GM18498 (cell line): ENCODE measurements around the gene RBM47.
"Not testable (repeated sequence)": the region's sequence is repeated elsewhere in the genome, so short reads cannot be mapped to it uniquely, and the experiment has no call there.

Experiments
- ATAC-seq: cut with Tn5 transposase; IDR thresholded peaks from one replicate; pipeline ENCODE4 v1.9.1; 2021; ENCODE audit warnings: mild to moderate bottlenecking, moderate library complexity; ENCODE audit not compliant: unreplicated experiment

Gene RBM47

DNA sequence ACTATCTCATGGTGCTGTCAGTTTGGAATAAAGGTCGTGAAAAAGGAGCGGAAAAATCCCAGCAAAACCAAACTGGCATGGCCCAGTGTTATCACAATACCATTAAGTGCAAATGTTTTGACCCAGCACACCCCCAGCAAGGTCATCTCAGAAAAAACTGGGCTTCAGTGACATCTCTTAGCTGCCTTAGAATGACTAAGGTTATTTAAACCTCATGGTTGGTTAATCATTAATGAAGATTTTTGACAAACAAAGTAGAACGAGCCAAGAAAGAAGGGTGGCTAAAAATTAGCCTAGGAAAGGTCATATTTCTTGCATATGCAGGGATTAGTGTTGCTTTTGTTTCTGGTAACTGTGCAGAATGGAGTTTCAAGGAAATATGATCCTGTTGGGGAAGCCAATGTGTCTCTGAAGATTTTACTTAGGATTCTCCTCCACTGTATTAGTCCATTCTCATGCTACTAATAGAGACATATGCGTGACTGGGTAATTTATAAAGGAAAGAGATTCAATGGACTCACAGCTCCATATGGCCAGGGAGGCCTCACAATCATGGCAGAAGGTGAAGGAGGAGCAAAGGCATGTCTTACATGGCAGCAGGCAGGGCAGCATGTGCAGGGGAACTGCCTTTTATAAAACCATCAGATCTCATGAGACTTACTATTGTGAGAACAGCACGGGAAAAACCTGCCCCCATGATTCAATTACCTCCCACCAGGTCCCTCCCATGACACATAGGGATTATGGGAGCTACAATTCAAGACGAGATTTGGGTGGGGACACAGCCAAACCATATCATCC, 211.0 kb downstream of the RBM47 start:
- ATAC-seq = peak; percentile 44

DNA sequence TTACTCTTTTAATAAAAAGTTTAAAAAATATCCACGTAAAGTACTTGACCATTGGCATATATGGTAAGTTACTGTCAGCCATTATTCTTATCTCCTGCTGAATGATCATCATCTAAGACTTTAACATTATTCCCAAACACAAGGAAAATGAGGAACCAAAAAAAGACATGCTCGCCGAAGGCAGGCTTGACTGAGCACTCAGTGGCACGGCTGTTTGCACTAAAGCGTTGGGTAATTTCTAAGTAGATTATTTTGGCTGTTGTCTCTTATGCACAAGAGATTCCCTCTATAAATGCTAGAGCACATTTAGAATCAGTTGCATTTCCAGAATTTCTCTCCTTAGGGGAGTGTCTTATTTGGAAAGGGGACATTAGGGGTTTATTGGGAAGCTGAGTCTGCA, 211.7 kb downstream of the RBM47 start:
- ATAC-seq = no peak

DNA sequence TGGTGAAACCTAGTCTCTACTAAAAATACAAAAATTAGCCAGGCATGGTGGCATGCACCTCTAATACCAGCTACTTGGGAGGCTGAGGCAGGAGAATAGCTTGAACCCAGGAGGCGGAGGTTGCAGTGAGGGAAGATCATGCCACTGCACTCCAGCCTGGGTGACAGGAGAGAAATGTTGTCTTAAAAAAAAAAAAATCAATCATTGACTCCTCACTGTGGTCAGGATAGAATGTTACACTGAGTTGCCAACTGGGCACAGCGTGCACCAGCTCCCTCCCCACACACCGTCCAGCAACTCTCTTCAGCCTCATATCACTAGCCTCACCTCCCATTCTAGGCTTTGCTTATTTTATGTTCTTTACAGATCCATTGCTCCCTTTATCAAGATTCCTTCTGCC, 215.0 kb downstream of the RBM47 start:
- no peak for ATAC-seq

DNA sequence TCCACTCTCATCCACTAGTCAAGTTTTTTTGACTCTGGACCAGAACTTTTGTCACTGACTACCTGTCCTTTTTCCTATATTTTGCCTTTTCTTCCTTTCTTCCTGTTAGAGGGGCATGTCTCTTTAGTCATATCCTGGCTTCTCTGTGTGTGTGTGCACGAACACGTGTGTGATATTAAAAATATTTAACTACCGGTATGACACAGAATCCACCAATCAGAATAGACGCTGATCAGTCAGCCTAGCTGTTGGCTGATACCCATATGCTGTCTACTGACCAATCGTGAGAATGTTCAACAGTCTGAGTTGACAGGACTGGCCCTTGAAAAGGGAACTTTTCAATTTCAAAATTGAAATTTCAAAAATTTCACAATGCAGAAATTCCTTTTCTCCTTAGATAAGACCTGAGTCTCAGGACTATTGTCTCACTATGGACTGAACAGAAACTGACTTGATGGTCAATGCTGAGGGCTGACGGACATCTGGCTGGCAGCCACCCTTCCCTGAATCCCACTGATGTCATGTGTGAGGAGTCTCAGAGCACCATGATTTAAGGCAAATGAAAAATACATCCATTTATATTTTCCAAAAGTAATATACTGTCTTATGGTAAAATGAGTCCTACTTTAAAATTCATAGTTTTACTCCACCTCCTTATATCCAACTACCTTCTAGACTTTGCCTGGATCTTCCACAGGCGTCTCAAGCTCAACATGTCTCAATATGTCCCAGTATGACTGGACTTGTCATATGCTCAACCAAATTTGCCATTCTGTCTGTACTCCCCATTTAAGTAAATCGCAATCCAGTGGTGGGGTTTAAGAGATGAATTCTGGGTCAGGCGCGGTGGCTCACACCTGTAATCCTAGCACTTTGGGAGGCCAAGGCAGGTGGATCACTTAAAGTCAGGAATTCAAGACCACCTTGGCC, 216.5 kb downstream of the RBM47 start:
- no peak for ATAC-seq

DNA sequence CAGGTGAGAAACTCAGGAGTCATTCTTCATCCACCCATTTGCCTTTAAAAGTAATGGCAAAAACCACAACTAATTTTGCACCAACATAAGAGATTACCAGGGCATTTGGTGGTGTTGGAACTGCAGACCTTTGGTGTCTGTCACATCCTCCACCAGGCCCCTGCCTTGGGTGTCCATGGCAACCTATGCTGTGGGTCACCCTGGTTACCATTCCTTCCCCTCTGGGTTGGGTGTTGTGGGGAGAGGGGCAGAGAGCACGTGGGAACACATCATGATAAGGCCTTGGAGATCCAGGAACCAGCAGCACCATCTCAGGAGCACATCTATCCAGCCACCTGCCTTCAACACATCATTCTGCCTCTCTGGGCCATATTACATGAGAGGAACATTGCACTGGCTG, 217.3 kb downstream of the RBM47 start:
- ATAC-seq = no peak

DNA sequence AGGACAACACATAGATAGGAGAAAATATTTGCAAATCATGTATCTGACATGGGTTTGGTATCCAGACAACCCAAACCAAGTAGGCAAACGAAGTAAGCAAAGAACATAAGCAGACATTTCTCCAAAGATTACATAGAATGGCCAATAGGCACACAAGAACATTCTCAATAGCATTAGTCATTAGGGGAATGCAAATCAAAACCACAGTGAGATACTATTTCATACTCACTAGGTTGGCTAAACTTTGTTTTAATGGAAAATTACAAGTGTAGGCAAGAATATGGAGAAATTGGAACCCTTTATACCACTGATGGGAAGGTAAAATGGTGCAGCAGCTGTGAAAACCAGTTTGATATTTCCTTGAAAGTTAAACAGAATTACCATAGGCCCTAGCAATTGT, 219.8 kb downstream of the RBM47 start:
- no peak for ATAC-seq

DNA sequence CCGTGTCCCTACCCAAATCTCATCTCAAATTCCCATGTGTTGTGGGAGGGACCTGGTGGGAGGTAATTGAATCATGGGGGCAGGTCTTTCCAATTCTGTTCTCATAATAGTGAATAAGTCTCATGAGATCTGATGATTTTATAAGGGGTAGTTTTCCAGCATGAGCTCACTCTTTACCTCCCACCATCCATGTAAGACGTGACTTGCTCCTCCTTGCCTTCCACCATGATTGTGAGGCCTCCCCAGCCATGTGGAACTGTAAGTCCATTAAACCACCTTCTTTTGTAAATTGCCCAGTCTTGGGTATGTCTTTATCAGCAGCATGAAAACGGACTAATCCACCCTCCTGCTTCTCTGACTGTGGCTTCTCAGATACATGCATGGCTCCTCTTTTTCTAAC, 222.2 kb downstream of the RBM47 start:
- not testable (repeated sequence) for ATAC-seq

DNA sequence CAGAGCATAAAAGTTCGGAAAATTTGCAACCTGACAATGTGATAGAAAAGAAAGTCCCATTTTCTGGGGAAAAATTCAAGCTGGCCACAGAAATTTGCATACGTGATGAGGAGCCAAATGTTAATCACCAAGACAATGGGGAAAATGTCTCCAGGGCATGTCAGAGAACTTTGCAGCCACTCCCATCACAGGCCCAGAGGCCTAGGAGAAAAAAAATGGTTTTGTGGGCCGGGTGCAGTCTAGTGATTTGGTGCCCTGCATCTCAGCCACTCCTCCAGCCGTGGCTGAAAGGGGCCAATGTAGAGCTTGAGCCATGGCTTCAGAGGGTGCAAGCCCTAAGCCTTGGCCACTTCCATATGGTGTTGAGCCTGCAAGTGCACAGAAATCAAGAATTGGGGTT, 223.3 kb downstream of the RBM47 start:
- no peak for ATAC-seq

DNA sequence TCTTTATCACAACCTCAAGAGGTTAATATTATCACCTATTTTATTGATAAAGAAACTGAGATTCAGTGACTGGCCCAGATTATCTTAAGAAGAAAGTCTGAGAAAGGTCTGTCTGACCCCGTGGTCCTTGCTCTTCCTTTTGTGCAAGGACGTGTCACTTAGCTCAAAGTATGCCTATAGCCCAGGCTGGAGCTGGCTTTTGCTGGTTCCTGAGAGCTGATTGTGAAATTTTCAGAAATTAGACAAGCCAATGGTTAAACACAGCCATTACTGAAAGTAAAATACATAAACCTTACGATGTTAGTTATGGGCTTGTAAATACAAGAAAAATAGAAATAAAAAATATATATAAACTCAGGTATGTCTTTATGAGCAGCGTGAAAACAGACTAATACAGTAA, 224.5 kb downstream of the RBM47 start:
- ATAC-seq = no peak

DNA sequence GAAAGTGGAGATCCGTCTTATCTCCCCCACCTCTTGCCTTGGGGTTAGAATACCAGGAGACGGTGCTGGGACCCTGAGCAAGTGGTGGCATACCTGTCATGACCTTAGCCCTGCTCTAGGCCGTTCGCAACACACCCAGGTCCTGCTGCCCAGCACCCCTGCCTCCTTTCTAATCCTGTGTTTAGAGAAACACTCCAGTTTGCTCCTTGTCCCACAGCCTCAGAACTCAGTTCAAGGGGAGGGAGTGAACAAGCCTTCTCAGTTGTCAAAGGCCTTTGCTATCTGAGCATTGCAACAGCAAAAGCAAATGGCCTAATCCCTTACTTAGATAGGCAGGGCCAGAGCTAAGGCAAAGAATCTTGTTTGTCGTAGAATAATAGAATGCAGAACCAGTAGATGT, 226.6 kb downstream of the RBM47 start:
- ATAC-seq = no peak

DNA sequence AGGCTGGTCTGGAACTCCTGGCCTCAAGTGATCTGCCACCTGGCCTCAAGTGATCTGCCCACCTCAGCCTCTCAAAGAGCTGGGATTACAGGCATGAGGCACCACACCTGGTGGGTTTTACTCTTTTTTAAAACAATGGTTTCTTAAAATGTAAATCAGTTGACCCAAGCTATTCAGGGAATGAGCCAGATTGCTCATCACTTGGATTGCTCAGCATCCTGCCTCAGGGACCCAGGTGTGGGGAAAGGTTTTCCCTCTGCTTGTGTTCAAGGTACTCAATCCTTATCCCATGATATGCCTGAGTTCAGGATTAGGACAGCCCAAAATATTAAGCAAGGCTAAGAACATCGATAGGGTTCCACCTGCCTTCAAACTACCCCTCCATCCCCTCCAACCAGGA, 227.1 kb downstream of the RBM47 start:
- no peak for ATAC-seq

DNA sequence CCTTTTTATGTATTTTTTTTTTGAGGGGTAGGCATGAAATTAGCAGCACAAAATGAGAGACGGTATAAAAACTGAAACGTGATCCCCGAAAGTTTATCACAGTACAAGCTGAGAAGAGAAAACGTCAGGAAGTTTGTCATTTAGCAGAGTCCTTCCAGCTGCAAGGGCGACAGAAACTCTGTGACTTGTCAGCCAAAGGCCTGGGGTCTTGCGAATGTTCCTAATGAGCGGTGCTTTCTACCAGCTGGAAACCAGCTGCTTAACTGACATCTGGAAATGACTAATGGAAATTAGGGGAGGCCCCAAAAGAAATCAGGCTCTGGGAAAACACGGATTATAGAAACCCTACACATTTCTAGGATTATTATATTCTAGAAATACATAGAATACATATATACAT, 228.0 kb downstream of the RBM47 start:
- ATAC-seq = no peak

DNA sequence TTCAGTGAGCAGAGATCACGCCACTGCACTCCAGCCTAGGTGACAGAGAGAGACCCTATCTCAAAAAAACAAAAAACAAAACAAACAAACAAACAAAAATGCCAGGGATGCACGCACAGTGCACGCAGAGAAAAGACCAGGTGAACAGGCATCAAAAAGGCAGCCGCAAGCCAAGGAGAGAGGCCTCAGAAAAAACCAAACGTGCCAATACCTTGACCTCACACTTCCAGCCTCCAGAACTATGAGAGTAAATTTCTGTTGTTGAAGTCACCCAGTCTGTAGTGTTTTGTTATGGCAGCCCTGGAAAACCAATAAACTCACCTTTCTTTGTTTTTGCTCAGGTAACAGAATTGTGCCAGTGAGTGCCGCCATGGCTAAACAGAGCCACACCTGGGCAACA, 228.6 kb downstream of the RBM47 start:
- no peak for ATAC-seq

DNA sequence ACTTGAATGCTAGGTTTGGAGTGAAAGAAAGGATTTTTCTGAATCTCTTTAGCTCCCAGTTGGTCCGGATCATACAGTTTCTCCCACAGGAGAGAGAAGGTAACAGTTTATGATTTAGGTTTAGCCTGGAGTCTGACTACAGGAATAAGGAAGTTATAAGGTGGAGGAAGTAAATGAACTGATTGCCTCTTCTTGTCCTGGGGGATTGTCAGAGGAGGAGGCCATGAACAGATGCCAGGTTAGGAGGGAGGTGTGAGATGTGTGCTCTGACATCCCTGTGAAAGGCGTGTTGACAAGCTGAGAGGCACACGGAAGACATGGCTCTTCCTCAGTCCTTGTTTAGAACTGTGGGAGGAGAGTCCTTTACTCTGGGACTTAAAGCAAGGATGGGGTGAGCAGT, 230.1 kb downstream of the RBM47 start:
- ATAC-seq = no peak

DNA sequence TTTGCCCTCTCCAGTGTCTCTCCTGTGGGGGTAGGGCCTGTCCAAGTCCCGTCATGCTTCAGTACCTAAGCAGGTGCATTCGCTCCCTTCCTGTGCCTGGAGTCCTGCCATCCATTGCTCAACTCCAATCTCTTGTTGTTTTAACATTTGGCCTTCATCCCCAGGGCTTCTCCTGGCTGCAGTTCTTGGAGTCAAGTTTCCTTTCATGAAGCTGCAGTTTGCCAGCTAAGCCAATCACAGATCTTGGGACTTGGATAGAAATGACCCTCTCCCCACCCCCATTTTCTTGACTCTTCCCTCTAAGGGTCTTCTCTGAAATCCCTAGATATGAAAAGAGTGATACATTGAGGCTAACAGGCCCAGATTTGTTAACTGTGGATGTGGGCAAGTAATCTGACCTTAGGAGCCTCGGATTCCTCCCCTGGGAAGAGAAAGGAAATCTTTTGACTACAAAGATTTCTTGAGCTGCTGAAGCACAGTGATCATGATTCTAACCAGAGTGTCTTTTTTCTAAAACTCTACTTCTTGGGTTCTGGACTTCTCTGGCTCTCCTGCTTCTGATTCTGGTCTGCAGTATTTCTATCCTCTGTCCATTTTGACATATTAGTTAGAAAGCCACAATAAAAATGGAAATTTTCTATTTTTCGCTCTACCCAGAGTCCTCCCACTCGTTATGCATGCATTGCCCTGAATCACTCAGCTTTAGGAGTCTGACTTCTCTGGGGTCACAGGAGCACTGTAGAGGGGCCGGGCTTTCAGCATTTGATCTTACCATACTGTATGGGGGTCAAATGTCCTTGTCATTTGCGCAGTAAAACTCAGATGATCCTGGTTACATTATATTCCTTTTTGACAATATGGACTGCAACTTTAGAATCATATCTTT, 233.5 kb downstream of the RBM47 start:
- ATAC-seq = no peak

DNA sequence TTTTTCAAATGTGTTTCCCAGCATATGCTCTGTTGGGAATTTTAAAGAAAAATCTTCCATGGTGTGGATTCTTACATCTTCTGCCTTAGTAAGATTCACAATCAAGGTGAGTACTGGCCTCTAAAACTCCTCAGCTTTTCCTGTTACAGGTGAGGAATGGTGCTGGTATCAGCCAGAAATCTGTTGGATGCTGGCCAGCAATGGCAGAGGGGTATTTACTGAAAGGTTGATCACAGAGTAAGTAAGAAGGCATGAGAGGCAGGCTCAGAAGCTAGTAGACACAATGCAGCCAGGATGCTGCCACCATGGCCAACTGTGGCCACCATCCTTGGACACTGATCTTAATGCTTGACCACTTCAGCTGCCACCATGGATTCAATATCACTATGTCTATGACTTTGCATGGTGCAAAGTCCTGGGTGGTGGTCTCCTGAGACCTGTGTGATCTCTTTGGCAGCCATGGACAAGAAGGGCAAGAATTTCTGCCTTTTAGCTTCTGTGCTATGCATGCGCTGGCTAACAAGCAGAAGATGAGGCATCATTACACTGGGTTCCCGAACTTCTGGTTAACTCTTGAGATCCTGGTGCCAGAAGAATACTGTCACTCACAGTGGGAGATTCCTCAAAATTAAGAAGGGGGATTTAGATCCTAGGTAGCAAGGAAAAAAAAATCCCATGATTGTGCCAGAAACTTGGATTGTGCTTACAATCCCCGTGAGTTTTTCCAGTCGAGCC, 234.3 kb downstream of the RBM47 start:
- no peak for ATAC-seq

DNA sequence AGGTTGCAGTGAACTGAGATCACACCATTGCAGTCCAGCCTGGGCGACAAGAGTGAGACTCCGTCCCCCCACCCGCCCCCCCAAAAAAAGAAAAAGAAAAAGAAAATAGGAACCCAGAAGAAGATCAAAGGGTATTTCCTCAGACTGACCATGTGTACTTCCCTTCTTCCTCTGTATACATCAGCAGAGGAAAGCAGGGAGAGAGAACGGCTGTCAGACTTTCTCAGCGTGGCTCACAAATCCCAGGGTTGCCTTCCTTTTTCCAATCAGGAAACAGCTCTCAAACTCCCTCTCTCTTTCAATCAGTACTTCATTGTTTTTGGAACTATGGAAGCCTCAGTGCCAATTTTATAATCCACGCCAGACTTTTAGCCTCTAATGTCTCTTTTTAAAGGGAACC, 235.4 kb downstream of the RBM47 start:
- ATAC-seq = no peak

DNA sequence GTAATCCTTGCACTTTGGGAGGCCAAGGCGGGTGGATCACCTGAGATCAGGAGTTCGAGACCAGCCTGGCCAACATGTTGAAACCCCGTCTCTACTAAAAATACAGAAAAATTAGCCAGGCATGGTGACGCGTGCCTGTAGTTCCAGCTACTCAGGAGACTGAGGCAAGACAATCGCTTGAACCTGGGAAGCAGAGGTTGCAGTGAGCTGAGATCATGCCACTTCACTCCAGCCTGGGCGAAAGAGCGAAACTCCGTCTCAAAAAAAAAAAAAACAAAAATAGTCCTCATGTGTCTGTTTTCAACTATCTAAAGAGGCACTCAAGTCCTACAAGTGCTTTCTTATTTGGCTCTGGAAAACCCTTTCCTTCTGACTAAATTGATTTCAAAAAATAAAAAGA, 237.4 kb downstream of the RBM47 start:
- not testable (repeated sequence) for ATAC-seq

DNA sequence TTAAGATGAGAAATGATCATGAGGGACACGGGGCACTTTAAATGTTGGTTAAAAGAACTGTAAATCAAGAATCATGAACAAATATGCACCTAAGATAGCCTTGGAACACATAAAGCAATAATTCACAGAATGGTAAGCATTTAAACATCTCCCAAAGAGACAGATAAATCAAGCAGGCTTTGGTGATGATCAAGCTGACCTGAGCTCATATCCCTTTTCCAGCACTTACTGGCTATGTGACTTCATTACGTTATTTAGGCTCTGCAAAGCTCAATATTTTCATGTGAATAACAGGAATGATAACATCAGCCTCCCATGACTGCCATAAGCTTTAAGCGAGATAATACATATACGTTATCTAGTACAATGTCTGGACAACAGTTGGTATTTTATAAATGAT, 239.7 kb downstream of the RBM47 start:
- ATAC-seq = no peak

DNA sequence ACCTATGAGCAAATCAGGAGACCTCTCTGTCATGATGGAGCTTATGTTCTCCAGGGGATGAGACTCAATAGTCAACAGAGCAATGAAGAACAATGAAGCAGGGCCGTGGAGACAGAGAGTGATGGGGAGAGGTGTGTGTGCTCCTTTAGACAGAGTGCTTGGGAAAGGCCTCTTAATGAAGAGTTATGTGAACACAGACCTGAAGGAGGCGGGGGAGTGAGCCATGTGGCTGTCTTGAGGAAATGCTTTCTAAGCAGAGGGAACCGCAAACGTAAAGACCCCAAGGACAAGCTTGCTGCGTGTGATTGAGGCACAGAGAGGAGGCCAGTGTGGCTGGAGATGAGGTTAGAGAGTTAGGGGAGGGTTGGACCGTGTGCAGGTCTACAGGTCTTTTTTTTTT, 241.4 kb downstream of the RBM47 start:
- no peak for ATAC-seq
